Calu3 (cell line): Measurements from ENCODE around the gene RNF213. TPM values are rescaled to one million over a fixed set of nuclear protein-coding genes. Genes with fewer than 3 reads are reported as not detected.
"Not testable (repeated sequence)": the region's sequence is repeated elsewhere in the genome, so short reads cannot be mapped to it uniquely, and the experiment has no call there.

ENCODE experiments used
- BruUV-seq: library from RNA; stranded (reverse); fragments of 400-500 nt; replicated peaks from 2 replicates; lab custom pipeline; 2021; lab: Mats Ljungman, UMichigan
- CTCF ChIA-PET: fragments of 300-600 bp; sonication (Branson Sonifier 250); formaldehyde crosslinking; loops from one replicate; lab custom pipeline; 2022; ENCODE audit warnings: antibody characterized with exemption; lab: Charles Lee
- DNase-seq: peaks from one replicate; pipeline ENCODE4 v3.0.0; 2022
- H3K27ac Mint-ChIP-seq: one replicate; pipeline ENCODE4 v1.8.0; 2022; ENCODE audit warnings: mixed read lengths; ENCODE audit not compliant: unreplicated experiment
- H3K27me3 Mint-ChIP-seq: one replicate; pipeline ENCODE4 v1.8.0; 2022; ENCODE audit warnings: mixed read lengths; ENCODE audit not compliant: unreplicated experiment
- H3K36me3 Mint-ChIP-seq: one replicate; pipeline ENCODE4 v1.8.0; 2022; ENCODE audit warnings: mild to moderate bottlenecking, moderate library complexity, mixed read lengths; ENCODE audit not compliant: insufficient read depth, unreplicated experiment
- H3K4me1 Mint-ChIP-seq: one replicate; pipeline ENCODE4 v1.8.0; 2022; ENCODE audit warnings: mild to moderate bottlenecking, low read depth, mixed read lengths; ENCODE audit not compliant: unreplicated experiment
- H3K4me3 Mint-ChIP-seq: one replicate; pipeline ENCODE4 v1.8.0; 2022; ENCODE audit warnings: mild to moderate bottlenecking, low read depth, moderate library complexity, mixed read lengths; ENCODE audit not compliant: unreplicated experiment
- H3K9me3 Mint-ChIP-seq: one replicate; pipeline ENCODE4 v1.8.0; 2022; ENCODE audit warnings: low read depth, mixed read lengths; ENCODE audit not compliant: unreplicated experiment
- intact Hi-C: fragments of 100-400 bp; cut with micrococcal nuclease; formaldehyde crosslinking; loops from one replicate; pipeline ENCODE4 v1.10.0; 2022; ENCODE audit not compliant: unreplicated experiment
- total RNA-seq: library from RNA; stranded (reverse); gene quantifications from 2 replicates; pipeline ENCODE4 v1.2.3, GENCODE V29; 2022
- TF ChIP-seq, protein P1 (sequence below): fragments of 200-600 bp; IDR thresholded peaks from one replicate; pipeline ENCODE4 v1.8.0; 2022; ENCODE audit warnings: antibody characterized with exemption; ENCODE audit not compliant: unreplicated experiment

RNF213 gene
- total RNA-seq, 1 experiment from 2014 or later: 221 TPM

DNA sequence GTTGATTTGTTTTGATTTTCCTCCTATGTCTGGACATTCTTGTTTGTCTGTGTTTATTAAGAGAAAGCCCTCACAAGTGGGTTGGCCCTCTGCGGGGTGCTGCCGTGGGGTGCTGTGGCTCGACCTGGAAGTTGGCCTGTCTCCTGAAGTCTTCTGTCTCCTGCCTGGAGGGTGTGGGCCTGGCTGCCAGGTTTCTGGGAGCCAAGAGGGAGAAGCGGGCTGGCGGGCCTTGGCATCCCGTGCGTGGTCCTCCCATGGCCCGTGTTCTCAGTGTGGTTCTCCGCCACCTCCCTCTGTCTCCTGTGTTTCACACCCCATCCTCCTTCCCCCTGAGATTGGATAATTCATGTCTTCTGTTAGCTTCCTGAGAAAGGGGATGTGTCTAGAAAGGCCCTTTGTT lies 69.6 kb downstream of the RNF213 start:
- H3K27me3 Mint-ChIP-seq: no peaks in the 10 kb centered on the region
- H3K4me3 Mint-ChIP-seq: no peak overlapping the region
- H3K4me1 Mint-ChIP-seq: no peaks in the 10 kb centered on the region
- TF ChIP-seq, protein P1, sequence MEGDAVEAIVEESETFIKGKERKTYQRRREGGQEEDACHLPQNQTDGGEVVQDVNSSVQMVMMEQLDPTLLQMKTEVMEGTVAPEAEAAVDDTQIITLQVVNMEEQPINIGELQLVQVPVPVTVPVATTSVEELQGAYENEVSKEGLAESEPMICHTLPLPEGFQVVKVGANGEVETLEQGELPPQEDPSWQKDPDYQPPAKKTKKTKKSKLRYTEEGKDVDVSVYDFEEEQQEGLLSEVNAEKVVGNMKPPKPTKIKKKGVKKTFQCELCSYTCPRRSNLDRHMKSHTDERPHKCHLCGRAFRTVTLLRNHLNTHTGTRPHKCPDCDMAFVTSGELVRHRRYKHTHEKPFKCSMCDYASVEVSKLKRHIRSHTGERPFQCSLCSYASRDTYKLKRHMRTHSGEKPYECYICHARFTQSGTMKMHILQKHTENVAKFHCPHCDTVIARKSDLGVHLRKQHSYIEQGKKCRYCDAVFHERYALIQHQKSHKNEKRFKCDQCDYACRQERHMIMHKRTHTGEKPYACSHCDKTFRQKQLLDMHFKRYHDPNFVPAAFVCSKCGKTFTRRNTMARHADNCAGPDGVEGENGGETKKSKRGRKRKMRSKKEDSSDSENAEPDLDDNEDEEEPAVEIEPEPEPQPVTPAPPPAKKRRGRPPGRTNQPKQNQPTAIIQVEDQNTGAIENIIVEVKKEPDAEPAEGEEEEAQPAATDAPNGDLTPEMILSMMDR: no peak
- DNase-seq: no peak
- intact Hi-C loops: no loop called here
- no peak overlapping the region for H3K27ac Mint-ChIP-seq
- CTCF ChIA-PET: no interaction called here
- no peaks in the 10 kb centered on the region for H3K9me3 Mint-ChIP-seq
- BruUV-seq: no TSS peak
- peaks cover 83% of the 10 kb centered on the region for H3K36me3 Mint-ChIP-seq

DNA sequence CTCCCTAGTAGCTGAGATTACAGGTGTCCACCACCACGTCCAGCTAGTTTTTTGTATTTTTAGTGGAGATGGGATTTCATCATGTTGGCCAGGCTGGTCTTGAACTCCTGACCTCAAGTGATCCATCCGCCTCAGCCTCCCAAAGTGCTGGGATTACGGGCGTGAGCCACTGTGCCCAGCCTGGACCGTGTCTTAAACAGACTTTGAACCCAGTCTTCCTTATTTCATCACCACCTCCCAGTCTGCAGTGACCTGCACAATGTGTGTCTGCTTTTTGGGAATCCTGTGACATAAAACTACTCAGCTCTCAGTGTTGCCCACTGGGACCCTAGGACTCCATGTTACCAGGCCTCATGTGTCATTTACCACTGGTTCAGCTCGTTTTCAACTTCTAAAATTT lies 70.3 kb downstream of the RNF213 start:
- H3K36me3 Mint-ChIP-seq: peaks cover 84% of the 10 kb centered on the region
- CTCF ChIA-PET: interaction anchor here (0.6 kb wide), 1 partner anchor 166 kb away, joined by 3 read pairs; no protein-coding TSS in a partner anchor
- H3K9me3 Mint-ChIP-seq, H3K4me1 Mint-ChIP-seq, BruUV-seq, H3K27me3 Mint-ChIP-seq, DNase-seq, H3K4me3 Mint-ChIP-seq, H3K27ac Mint-ChIP-seq, intact Hi-C loops: not testable (repeated sequence)

DNA sequence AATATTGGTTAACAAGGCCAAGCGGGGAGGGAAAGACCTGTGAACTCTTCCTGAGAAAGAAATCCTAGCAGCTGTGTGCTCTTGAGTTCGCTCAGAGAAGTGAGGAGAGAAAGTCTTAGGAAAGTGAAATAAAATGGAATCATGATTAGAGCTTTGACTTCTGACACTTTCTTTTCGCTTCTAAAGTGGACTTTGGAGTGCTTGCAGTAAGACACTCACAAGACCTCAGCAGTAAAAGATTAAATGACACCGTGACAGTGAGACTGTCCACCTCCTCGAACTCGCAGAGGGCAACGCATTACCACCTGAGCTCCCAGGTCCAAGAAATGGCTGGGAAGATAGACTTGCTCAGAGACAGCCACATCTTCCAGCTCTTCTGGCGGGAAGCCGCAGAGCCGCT lies 71.2 kb downstream of the RNF213 start:
- BruUV-seq: no TSS peak
- no peak for DNase-seq
- Mint-ChIP-seq H3K36me3 (peaks cover 83% of the 10 kb centered on the region), H3K4me3 (no peak overlapping the region), H3K9me3 (no peaks in the 10 kb centered on the region), H3K27me3 (no peaks in the 10 kb centered on the region), H3K4me1 (no peaks in the 10 kb centered on the region), H3K27ac (no peak overlapping the region)
- intact Hi-C loops: no loop called here
- CTCF ChIA-PET: no interaction called here
- TF ChIP-seq, protein P1: no peak

DNA sequence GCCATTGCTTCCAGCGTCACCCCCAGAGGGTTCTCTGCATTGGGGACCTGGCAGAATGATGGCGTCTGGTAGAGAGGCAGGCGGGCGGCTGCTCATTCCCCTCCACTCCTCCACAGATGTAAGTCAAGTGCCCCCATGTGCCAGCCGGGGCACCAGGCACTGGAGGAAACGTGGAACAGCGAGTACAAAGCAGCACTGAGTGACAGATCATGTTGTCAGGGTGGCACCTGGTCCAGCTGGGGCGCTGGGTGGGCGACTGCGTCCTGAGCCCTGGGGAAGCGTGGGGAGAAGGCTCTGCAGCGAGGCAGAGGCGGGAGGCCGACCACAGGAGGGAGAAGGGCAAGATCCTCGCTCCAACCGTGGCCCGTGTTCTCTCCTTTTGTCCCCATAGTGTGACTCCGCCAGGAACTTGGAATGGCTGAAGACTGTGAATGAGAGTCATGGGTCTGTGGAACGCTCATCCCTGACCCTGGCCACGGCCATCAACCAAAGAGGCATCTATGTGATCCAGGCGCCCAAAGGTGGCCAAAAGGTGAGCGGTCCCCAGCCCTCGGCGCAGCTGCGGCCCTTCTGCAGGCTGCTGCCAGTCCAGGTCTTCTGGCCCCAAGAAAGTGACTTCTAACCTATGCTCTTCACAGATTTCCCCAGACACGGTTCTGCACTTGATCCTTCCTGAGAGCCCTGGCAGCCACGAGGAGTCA lies 76.7 kb downstream of the RNF213 start:
- Mint-ChIP-seq H3K4me1 (no peaks in the 10 kb centered on the region), H3K4me3 (no peak overlapping the region), H3K27me3 (no peaks in the 10 kb centered on the region), H3K27ac (no peak overlapping the region), H3K36me3 (peaks cover 57% of the 10 kb centered on the region), H3K9me3 (no peaks in the 10 kb centered on the region)
- intact Hi-C loops: no loop called here
- CTCF ChIA-PET: no interaction called here
- TF ChIP-seq, protein P1: no peak
- BruUV-seq: no TSS peak
- DNase-seq: no peak

DNA sequence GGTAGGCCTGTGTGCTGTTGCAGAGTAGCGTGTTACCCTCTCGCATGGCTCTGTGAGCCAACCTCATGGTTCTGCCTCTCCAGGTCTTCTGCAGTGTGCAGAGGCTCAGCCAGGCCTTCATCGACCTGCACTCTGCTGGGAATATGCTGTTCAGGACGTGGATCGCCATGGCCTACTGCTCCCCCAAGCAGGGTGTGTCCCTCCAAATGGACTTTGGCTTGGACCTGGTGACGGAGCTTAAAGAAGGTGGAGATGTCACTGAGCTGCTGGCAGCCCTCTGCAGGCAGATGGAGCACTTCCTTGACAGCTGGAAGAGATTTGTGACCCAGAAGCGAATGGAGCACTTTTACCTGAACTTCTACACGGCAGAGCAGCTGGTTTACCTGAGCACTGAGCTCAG lies 78.5 kb downstream of the RNF213 start:
- H3K9me3 Mint-ChIP-seq: no peaks in the 10 kb centered on the region

More for the DNA sequence above, 78.5 kb downstream of the RNF213 start:
- Mint-ChIP-seq H3K36me3 (peaks cover 56% of the 10 kb centered on the region), H3K27me3 (no peaks in the 10 kb centered on the region), H3K27ac (no peak overlapping the region), H3K4me1 (no peaks in the 10 kb centered on the region), H3K4me3 (no peak overlapping the region)
- intact Hi-C loops: no loop called here
- no peak for DNase-seq
- BruUV-seq: no TSS peak
- CTCF ChIA-PET: interaction anchor here (0.6 kb wide), 1 partner anchor 1287 kb away, joined by 4 read pairs; no protein-coding TSS in a partner anchor
- TF ChIP-seq, protein P1: no peak
